ENCODE data around the gene SLC39A11.

DNA sequence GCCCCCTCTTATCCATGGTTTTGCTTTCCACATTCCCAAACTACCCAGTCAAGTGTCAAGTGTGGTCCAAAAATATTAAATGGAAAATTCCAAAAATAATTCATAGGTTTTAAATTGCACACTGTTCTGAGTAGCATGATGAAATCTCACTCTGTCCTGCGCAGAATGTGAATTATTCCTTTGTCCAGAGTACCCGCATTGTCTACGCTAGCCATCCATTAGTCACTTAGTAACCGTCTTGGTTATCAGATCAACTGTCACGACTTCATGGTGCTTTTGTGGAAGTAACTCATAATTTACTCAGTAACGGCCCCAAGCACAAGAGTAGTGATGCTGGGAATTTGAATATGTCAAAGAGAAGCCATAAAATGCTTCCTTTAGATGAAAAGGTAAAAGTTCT lies 94.9 kb downstream of the SLC39A11 start:
- TF ChIP-seq, protein P1, sequence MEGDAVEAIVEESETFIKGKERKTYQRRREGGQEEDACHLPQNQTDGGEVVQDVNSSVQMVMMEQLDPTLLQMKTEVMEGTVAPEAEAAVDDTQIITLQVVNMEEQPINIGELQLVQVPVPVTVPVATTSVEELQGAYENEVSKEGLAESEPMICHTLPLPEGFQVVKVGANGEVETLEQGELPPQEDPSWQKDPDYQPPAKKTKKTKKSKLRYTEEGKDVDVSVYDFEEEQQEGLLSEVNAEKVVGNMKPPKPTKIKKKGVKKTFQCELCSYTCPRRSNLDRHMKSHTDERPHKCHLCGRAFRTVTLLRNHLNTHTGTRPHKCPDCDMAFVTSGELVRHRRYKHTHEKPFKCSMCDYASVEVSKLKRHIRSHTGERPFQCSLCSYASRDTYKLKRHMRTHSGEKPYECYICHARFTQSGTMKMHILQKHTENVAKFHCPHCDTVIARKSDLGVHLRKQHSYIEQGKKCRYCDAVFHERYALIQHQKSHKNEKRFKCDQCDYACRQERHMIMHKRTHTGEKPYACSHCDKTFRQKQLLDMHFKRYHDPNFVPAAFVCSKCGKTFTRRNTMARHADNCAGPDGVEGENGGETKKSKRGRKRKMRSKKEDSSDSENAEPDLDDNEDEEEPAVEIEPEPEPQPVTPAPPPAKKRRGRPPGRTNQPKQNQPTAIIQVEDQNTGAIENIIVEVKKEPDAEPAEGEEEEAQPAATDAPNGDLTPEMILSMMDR (IDR thresholded peaks at IDR 0.05): no peak
- no peak for TF ChIP-seq POLR2A (IDR thresholded peaks at IDR 0.05)

Data from thyroid gland (tissue), 4 donors.